Measurements from ENCODE around the gene MARK4. TPM values are rescaled to one million over a fixed set of nuclear protein-coding genes. Genes with fewer than 3 reads are reported as not detected.
"Not testable (repeated sequence)": the region's sequence is repeated elsewhere in the genome, so short reads cannot be mapped to it uniquely, and the experiment has no call there.

Gene MARK4
- total RNA-seq, 4 donors from 2014 or later: 14.0 to 35.5 (median 20.6) TPM

DNA sequence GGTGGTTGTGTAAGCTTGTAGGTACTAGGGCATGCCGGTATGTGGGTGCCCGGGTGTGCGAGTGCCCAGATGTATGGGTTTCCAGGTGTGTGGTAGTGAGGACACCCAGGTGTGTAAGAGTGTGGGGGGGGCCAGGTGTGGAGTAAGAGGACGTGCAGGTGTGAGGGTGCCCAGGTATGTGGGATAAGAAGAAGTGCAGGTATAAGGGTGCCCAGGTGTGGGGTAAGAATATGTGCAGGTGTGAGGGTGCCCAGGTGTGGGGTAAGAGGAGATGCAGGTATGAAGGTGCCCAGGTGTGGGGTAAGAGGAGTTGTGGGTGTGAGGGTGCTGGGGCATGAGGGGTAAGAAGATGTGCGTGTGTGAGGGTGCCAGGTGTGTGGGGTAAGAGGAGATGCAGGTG lies 14.3 kb downstream of the MARK4 start:
- WGBS, 2 donors (ENCODE audit: low coverage in 1 of 2): 85 to 86% methylated on average over 4 to 5 of the region's 5 CpGs
- TF ChIP-seq POLR2AphosphoS5 (IDR thresholded peaks at IDR 0.05) (no peak), POLR2A (IDR thresholded peaks at IDR 0.05) (no peak)
- TF ChIP-seq, protein P1, sequence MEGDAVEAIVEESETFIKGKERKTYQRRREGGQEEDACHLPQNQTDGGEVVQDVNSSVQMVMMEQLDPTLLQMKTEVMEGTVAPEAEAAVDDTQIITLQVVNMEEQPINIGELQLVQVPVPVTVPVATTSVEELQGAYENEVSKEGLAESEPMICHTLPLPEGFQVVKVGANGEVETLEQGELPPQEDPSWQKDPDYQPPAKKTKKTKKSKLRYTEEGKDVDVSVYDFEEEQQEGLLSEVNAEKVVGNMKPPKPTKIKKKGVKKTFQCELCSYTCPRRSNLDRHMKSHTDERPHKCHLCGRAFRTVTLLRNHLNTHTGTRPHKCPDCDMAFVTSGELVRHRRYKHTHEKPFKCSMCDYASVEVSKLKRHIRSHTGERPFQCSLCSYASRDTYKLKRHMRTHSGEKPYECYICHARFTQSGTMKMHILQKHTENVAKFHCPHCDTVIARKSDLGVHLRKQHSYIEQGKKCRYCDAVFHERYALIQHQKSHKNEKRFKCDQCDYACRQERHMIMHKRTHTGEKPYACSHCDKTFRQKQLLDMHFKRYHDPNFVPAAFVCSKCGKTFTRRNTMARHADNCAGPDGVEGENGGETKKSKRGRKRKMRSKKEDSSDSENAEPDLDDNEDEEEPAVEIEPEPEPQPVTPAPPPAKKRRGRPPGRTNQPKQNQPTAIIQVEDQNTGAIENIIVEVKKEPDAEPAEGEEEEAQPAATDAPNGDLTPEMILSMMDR (IDR thresholded peaks at IDR 0.05): no peak
- H3K4me1 ChIP-seq: no peaks in the 10 kb centered on the region
- H3K27ac ChIP-seq: no peak overlapping the region
- peaks cover 0 to 79% of the 10 kb centered on the region in 2 donors for H3K36me3 ChIP-seq
- ATAC-seq: no peak
- no peak overlapping the region for H3K4me3 ChIP-seq
- no peaks in the 10 kb centered on the region for H3K9me3 ChIP-seq
- H3K27me3 ChIP-seq: no peaks in the 10 kb centered on the region

DNA sequence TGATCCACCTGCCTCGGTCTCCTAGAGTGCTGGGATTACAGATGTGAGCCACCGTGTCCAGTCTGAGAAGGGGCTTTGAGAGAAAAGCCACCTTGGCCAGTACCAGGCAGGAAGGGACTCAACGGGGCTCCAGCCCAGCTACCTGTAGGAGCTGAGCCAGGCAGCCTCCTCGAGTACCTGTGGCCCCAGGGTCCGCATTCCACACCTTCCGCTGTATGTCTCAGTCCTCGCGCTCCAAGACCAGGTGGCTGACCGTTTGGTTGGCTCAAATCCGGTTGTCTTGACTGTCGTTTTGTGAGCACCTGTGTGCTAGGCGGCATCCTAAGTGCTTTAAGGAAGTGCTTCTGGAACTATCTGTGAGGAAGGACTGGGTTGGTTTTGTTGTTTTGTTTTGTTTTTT lies 16.2 kb downstream of the MARK4 start:
- no peaks in the 10 kb centered on the region for H3K9me3 ChIP-seq
- H3K4me1 ChIP-seq: no peaks in the 10 kb centered on the region
- no peak for ATAC-seq
- no peak overlapping the region for H3K4me3 ChIP-seq
- no peak overlapping the region for H3K27ac ChIP-seq
- H3K27me3 ChIP-seq: no peaks in the 10 kb centered on the region
- TF ChIP-seq POLR2AphosphoS5 (IDR thresholded peaks at IDR 0.05) (no peak), EP300 (IDR thresholded peaks at IDR 0.05) (no peak), POLR2A (IDR thresholded peaks at IDR 0.05) (no peak)
- TF ChIP-seq, protein P1 (IDR thresholded peaks at IDR 0.05): no peak
- 90% methylated on average over 9 of the region's 12 CpGs; no CpG with 5 or more reads in 1 of the 2 donors for WGBS, 2 donors (ENCODE audit: low coverage in 1 of 2)
- peaks cover 0 to 89% of the 10 kb centered on the region in 2 donors for H3K36me3 ChIP-seq

DNA sequence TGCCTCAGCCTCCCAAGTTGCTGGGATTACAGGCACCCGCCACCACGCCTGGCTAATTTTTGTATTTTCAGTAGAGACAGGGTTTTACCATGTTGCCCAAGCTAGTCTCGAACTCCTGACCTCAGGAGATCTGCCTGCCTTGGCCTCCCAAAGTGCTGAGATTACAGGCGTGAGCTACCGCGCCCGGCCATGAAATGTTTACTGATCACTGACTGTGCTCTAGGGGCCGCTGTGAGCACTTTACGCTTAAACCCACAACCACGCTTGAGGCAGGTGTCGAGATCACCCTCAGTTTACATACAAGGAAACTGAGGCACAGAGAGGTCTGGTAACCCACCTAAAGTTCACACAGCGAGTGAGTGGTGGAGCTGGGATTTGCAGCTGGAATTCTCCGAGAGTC lies 18.9 kb downstream of the MARK4 start:
- WGBS, 2 donors (ENCODE audit: low coverage in 1 of 2): 83 to 97% methylated on average over 4 to 10 of the region's 13 CpGs
- not testable (repeated sequence) for H3K27me3 ChIP-seq, H3K9me3 ChIP-seq, H3K4me3 ChIP-seq, ATAC-seq, H3K4me1 ChIP-seq, H3K27ac ChIP-seq
- peaks cover 0 to 95% of the 10 kb centered on the region in 2 donors for H3K36me3 ChIP-seq

DNA sequence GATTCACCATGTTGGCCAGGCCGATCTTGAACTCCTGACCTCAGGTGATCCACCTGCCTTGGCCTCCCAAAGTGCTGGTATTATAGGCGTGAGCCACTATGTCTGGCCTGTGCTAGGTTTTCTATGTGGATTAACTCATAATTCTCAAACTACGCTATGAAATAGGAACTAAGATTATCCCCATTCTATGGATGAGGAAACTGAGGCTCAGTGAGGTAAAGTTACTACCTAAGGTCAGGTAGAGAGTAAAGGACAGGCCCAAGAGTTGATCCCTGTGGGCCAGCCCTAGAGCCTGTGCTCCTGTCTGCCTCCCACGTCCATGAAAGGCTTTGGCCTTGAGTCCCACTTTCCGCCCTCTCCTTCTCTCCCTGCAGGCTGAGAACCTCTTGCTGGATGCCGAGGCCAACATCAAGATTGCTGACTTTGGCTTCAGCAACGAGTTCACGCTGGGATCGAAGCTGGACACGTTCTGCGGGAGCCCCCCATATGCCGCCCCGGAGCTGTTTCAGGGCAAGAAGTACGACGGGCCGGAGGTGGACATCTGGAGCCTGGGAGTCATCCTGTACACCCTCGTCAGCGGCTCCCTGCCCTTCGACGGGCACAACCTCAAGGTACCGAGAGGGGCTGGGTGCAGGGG lies 20.1 kb downstream of the MARK4 start:
- no peak overlapping the region for H3K27ac ChIP-seq
- H3K4me3 ChIP-seq: no peak overlapping the region
- no peaks in the 10 kb centered on the region for H3K9me3 ChIP-seq
- no peaks in the 10 kb centered on the region for H3K27me3 ChIP-seq
- TF ChIP-seq POLR2AphosphoS5 (IDR thresholded peaks at IDR 0.05): no peak
- WGBS, 2 donors (ENCODE audit: low coverage in 1 of 2): 74 to 96% methylated on average over 3 to 4 of the region's 21 CpGs
- H3K36me3 ChIP-seq: peaks cover 0 to 98% of the 10 kb centered on the region in 2 donors
- no peak for ATAC-seq
- no peaks in the 10 kb centered on the region for H3K4me1 ChIP-seq

DNA sequence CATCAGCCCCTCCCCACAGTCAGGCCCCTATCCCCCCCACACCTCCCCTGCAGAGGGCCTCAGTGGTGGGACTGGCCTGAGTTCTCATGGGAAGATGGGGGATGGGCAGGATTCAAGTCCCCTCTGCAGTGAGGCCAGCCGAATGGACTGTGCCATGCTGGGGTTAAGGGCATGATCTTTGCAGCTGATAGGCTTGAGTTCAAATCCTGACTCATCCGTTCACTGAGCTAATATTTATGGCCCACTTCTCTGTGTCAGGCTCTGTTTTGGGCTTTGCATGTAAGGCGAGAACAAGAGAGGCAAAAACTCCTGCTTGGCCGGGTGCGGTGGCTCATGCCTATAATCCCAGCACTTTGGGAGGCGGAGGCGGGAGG lies 20.7 kb downstream of the MARK4 start:
- H3K4me1 ChIP-seq: no peaks in the 10 kb centered on the region
- no peaks in the 10 kb centered on the region for H3K27me3 ChIP-seq
- WGBS, 2 donors (ENCODE audit: low coverage in 1 of 2): 64% methylated on average over 5 of the region's 7 CpGs; no CpG with 5 or more reads in 1 of the 2 donors
- no peak for TF ChIP-seq POLR2A (IDR thresholded peaks at IDR 0.05)
- TF ChIP-seq POLR2AphosphoS5 (IDR thresholded peaks at IDR 0.05): no peak
- TF ChIP-seq, protein P1 (IDR thresholded peaks at IDR 0.05): no peak
- no peak for TF ChIP-seq EP300 (IDR thresholded peaks at IDR 0.05)
- H3K36me3 ChIP-seq: peaks cover 0 to 98% of the 10 kb centered on the region in 2 donors
- ATAC-seq: no peak
- no peak overlapping the region for H3K27ac ChIP-seq
- H3K9me3 ChIP-seq: no peaks in the 10 kb centered on the region
- no peak overlapping the region for H3K4me3 ChIP-seq

DNA sequence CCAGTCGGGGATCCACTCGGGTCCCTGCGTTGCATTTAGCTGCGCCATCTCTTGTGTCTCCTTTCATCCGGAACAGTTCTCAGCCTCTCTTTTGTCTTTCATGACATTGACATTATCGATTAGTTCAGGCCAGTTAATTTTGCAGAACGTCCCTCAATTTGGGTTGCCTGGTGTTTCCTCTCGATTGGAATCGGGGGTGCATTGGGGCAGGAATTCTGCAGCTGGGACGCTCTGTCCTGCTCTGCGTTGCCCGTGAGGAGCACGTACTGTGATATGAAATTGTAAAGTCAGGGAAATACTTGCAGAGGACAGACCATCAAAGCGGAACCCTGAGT lies 22.4 kb downstream of the MARK4 start:
- Histone ChIP-seq H3K4me3 (no peak overlapping the region), H3K4me1 (no peaks in the 10 kb centered on the region), H3K36me3 (peaks cover 0 to 98% of the 10 kb centered on the region in 2 donors), H3K27ac (no peak overlapping the region), H3K27me3 (no peaks in the 10 kb centered on the region), H3K9me3 (no peaks in the 10 kb centered on the region)
- ATAC-seq: no peak
- 74 to 91% methylated on average over 9 to 10 of the region's 14 CpGs for WGBS, 2 donors (ENCODE audit: low coverage in 1 of 2)
- TF ChIP-seq EP300 (IDR thresholded peaks at IDR 0.05): no peak

Measured in gastroesophageal sphincter (tissue), 4 donors.